ENCODE data around the gene DOCK2. TPM values are rescaled to one million over a fixed set of nuclear protein-coding genes. Genes with fewer than 3 reads are reported as not detected.
"Not testable (repeated sequence)": the region's sequence is repeated elsewhere in the genome, so short reads cannot be mapped to it uniquely, and the experiment has no call there.

DOCK2 gene
- total RNA-seq, 4 donors from 2014 or later = 0.32 to 5.3 (median 2.7) TPM

GRCh38 chr5:169804861-169805260 lies 167.8 kb downstream of the DOCK2 start:
- intact Hi-C loops (cut with DNase I; ENCODE audit: low total_unique reads) = no loop called here

GRCh38 chr5:169805527-169805934 lies 168.5 kb downstream of the DOCK2 start:
- Histone ChIP-seq H3K27me3 (no peaks in the 10 kb centered on the region), H3K4me3 (no peak overlapping the region), H3K4me1 (no peaks in the 10 kb centered on the region), H3K36me3 (no peaks in the 10 kb centered on the region), H3K9me3 (no peaks in the 10 kb centered on the region), H3K27ac (no peak overlapping the region)
- DNase-seq (no peak), ATAC-seq (no peak)
- in situ Hi-C loops (cut with MboI; ENCODE audit: low sequenced_read_pairs in 4 of 4) = no loop called here
- TF ChIP-seq CTCF (IDR thresholded peaks at IDR 0.05 in 4 of 5, conservative IDR thresholded peaks at IDR 0.05 in 1 of 5) = no peak
- no peak for TF ChIP-seq POLR2A (IDR thresholded peaks at IDR 0.05)
- intact Hi-C loops (cut with DNase I; ENCODE audit: low total_unique reads) = no loop called here

More at GRCh38 chr5:169804861-169805260, 167.8 kb downstream of the DOCK2 start:
- Histone ChIP-seq H3K36me3 (no peaks in the 10 kb centered on the region), H3K27me3 (no peaks in the 10 kb centered on the region), H3K4me1 (no peaks in the 10 kb centered on the region), H3K9me3 (no peaks in the 10 kb centered on the region), H3K4me3 (no peak overlapping the region), H3K27ac (no peak overlapping the region)
- DNase-seq = no peak
- TF ChIP-seq POLR2A (IDR thresholded peaks at IDR 0.05) (no peak), CTCF (IDR thresholded peaks at IDR 0.05 in 4 of 5, conservative IDR thresholded peaks at IDR 0.05 in 1 of 5) (no peak)
- no peak for ATAC-seq
- in situ Hi-C loops (cut with MboI; ENCODE audit: low sequenced_read_pairs in 4 of 4) = no loop called here

- Histone ChIP-seq H3K4me3 (no peak overlapping the region), H3K36me3 (no peaks in the 10 kb centered on the region), H3K9me3 (no peaks in the 10 kb centered on the region), H3K4me1 (no peaks in the 10 kb centered on the region), H3K27ac (no peak overlapping the region), H3K27me3 (no peaks in the 10 kb centered on the region)
- DNase-seq (no peak), ATAC-seq (no peak)
- intact Hi-C loops (cut with DNase I; ENCODE audit: low total_unique reads) (no loop called here), in situ Hi-C loops (cut with MboI; ENCODE audit: low sequenced_read_pairs in 4 of 4) (no loop called here)
- TF ChIP-seq POLR2A (IDR thresholded peaks at IDR 0.05) (no peak), CTCF (IDR thresholded peaks at IDR 0.05 in 4 of 5, conservative IDR thresholded peaks at IDR 0.05 in 1 of 5) (no peak)
Observed at GRCh38 chr5:169805937-169806700, 169.0 kb downstream of the DOCK2 start.

- DNase-seq (no peak), ATAC-seq (no peak)
- Histone ChIP-seq H3K36me3 (no peaks in the 10 kb centered on the region), H3K4me3 (no peak overlapping the region), H3K27ac (no peak overlapping the region), H3K4me1 (no peaks in the 10 kb centered on the region), H3K9me3 (no peaks in the 10 kb centered on the region), H3K27me3 (no peaks in the 10 kb centered on the region)
- in situ Hi-C loops (cut with MboI; ENCODE audit: low sequenced_read_pairs in 4 of 4) = no loop called here
- intact Hi-C loops (cut with DNase I; ENCODE audit: low total_unique reads) = no loop called here
- TF ChIP-seq CTCF (IDR thresholded peaks at IDR 0.05 in 4 of 5, conservative IDR thresholded peaks at IDR 0.05 in 1 of 5) (no peak), POLR2A (IDR thresholded peaks at IDR 0.05) (no peak)
Observed at GRCh38 chr5:169808118-169808581, 171.1 kb downstream of the DOCK2 start.

- H3K4me1 ChIP-seq; H3K4me3 ChIP-seq; DNase-seq; ATAC-seq; H3K9me3 ChIP-seq; H3K27ac ChIP-seq; H3K36me3 ChIP-seq; in situ Hi-C loops (cut with MboI; ENCODE audit: low sequenced_read_pairs in 4 of 4); H3K27me3 ChIP-seq; intact Hi-C loops (cut with DNase I; ENCODE audit: low total_unique reads): not testable (repeated sequence)
Observed at GRCh38 chr5:169808880-169809279, 171.8 kb downstream of the DOCK2 start.
